HG02759 (cell line): ENCODE measurements around the gene ATP9A.
"Not testable (repeated sequence)": the region's sequence is repeated elsewhere in the genome, so short reads cannot be mapped to it uniquely, and the experiment has no call there.

ENCODE experiments used
- ATAC-seq: cut with Tn5 transposase; IDR thresholded peaks from one replicate; pipeline ENCODE4 v1.9.1; 2021; ENCODE audit warnings: mild to moderate bottlenecking, moderate library complexity; ENCODE audit not compliant: unreplicated experiment

ATP9A gene

DNA sequence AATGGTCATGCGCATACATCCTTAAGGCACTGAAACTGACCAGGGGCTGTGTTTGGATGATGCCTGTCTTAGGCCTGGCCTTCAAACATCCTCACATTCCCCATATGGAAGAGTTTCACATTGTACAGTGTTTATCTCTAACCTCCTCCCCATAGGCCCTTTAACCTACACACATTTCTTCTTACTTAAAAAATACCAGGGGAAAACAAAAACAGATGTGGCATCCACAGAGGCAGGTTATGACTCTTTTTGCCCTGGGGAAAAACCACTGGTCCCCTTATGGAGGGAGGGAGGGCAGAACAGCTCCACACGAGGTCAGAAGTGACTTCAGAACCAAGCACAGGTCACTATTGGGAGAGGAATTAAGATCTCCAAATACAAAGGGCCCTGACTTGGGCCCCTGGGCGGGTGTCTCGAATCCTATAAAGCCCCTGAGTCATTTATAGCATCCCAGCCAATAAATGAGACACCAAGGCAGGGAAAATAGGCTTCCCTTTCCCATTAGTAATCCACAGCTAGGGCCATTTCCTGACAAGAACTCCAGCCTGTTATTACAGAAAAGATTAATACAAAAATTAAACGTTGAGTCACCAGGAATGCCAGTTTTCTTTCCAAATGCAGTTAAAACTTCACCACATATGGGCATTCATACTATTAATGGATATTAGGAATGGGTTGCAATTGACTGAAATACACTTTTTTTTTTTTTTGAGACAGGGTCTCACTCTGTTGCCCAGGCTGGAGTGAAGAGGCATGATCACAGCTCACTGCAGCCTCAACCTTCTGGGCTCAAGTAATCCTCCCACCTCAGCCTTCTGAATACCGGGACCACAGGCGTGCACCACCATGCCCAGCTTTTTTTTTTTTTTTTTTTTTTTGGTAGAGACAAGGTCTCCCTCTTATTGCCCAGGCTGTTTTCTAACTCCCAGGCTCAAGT lies 107.2 kb downstream of the ATP9A start:
- ATAC-seq = no peak

DNA sequence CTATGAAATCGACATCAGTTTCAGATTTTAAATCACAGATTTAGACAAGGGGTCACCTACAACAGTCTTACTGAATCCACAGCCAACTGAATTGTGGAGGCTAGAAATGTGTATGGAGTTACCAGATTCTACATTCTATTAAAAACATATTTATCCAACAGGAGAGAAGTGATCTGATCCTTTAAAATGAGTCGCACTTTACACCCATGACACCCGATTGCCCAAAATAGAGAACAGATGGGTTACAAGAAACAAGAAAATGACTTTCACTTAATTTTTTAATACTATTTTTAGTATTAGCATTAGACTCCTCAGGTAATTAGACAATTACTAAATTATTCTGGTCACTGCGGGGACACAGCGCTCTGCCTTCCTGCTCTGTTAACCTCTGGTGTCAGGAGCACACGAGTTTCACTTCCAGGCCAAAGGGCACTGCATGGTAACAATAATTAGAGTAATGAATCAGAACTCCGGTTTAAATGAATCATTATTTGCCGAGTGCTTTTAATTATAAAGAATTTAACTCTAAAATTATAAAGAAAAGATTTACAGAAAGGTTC lies 108.6 kb downstream of the ATP9A start:
- ATAC-seq = no peak

DNA sequence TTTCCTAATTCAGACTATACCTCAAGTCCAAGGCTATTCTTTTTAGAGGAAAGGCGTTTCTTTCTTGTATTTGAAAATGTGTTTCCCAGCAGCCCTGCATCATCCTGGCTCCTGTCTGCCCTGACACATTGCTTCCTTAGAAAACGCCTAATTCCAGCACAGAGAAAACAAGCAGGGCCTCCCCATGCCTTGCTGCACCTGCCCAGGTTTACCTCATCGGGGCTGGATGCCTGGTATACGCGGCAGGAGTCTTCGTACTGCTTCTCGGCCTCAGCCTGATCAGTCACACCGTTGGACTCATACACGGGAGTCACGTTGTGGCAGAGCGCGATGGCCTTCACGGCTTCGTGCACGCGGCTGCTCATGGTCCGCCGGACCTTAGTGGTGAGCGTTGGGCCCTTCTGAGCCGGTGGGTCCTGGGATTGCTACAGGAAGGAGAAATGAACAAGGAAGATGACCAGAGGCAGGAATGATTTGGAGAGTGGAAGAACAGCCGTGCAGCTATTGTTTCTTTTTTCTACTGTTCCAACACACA lies 111.4 kb downstream of the ATP9A start:
- ATAC-seq = no peak

DNA sequence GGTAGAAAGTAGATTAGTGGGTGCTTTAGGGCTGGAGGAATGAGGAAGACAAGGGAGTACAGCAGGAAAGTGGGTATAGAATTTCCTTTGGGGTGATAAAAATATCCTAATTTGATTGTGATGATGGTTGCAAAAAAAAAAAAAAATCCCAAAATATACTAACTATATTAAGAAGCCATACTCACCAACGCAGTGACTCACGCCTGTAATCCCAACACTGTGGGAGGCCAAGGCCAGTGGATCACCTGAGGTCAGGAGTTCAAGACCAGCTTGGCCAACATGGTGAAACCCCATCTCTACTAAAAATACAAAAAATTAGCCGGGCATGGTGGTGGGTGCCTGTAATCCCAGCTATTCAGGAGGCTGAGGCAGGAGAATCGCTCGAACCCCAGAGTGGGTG lies 112.1 kb downstream of the ATP9A start:
- ATAC-seq = not testable (repeated sequence)

DNA sequence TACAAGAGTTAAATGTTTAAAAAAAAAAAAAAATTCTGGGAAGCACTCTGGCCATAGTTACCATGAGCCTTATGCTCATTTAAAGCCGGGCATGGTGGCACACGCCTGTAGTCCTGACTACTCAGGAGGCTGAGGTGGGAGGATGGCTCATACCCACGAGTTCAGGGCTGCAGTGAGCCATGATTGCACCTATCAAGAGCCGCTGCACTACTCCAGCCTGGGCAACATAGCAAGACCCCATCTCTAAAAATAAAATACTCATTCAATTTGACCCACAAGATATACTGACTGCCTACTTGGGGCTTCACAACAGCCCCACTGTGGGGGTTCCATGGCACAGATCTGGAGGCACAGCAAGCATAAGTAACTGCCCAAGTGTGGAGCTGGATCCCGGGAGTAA lies 113.7 kb downstream of the ATP9A start:
- ATAC-seq = no peak

DNA sequence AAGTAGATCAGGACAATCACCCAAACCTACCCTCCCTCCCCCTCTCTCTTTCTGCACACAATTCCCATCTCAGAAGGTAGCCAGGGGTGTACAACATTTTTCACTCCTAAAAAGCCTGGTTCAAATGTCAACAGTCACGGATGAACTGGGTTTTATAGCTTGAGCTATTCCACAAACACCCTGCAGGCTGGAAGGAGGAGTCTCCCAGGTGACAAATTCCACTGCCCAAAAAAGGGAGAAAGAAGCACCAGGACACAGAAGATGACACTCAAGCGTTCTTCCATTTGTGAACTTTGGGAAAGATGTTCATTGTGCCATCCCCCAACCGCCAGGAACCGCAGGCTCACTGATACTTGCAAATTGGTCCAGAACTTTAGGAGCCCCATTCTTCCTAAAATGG lies 114.1 kb downstream of the ATP9A start:
- ATAC-seq = no peak

DNA sequence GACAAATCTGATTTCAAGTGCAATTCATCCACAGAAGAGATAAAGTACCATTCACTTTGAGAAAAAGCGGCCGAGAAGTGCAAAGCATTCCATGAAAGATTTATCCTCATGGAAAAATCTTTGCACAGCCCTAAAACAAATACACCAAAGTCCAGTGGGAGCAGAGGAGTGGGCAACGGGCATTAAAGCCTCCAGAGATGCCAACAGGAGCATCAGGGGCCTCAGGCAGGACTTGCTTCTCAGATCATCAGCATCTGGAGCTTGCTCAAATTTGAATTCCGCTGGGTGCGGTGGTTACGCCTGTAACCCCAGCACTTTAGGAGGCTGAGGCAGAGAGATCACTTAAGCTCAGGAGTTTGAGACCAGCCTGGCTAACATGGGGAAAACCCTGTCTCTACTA lies 115.0 kb downstream of the ATP9A start:
- ATAC-seq = no peak

DNA sequence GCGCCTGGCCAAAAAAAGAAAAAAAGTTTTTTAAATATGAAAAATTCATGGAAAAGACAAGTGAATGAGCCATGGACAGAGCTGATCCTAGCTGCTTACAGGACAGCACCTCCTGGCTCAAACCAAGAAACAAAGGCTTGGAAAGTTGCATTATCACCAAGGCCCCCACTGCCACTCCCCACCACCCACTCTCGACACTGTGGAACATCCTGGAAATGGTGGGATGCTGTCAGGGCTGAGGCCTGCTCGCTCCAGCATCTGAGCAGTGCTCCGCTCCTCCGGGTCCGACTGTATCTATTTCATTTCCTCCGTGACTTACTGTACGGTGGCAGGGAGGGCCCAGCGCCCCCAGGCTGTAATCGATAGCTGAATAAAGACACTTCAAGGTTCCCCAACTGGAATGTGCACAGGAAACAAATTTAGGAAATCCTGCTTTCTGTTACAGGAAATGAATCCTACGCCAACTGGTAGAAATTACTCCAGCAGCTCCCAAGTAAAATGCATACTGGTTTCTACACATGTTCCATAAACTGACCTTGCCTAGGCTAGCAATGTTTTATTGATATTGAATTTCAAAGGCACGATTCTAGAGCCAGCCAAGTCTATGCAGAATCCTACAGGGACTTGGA lies 116.2 kb downstream of the ATP9A start:
- ATAC-seq = no peak

DNA sequence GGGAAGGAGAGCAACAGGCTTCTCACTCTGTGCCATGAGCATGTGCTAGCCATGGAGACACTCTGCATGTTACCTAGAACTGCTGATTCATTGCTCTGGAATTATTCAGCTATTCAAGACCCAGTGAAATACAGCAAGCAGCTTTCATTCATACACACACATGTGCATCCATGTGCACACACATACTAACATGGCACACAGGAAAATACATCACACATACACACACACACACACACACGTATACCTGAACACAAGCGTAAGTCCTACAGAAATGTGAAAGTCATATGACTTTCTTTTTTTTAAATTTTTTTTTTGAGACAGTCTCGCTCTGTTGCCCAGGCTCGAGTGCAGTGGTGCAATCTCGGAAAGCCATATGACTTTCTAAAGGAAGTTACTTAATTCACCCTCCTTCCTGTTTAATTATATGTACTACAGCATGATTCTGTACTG lies 117.5 kb downstream of the ATP9A start:
- no peak for ATAC-seq

DNA sequence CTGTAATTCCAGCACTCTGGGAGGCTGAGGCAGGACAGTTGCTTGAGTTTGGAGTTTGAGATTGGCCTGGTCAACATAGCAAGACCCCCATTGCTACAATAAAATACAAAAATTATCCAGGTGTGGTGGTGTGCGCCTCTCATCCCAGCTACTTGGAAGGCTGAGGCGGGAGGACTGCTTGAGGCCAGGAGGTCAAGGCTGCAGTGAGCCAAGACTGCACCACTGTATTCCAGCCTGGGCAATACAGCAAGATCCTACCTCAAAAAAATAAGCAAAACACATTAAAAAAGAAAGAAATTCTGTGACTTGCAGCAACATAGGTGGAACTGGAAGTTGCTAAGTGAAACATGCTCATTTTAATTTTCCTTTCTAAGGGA lies 119.6 kb downstream of the ATP9A start:
- ATAC-seq = no peak

DNA sequence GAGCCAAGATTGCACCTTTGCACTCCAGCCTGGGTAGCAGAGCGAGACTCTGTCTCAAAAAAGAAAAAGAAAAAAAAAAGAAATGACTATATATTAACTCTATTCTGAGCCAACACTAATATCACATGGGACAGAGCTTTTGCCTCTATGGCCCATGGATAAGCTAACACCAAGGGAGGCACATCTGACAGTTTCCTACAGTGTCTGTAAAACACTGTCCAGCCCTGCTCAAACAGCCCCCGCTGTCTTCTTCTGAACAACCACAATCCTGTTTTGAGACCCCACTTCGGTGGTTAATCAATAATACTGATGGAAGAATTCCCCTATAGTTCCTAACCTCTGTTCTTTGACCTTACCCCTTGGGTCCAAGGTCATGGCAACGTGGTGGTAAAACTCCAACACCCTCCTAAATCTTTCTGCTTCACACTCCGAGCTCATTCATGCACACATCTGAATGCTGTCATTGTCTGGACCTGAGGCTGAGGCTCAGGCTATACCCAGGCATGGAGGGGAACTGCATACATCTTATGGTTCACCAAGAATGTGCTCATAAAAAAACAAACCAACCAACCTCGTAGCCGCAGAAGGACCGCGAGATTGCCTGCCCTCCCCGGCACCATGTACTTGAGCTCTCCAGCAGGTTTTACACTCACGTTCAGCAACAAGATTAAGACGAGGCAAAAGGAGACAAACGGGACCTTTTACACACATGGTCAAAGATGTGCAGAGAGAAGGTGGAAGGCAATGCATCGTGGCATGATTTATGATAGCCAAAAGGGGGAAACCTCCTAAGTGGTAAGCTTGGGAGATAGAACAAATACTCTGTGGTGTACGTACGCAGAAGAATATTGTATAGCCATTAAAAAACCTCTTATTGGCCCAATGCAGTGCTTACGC lies 120.3 kb downstream of the ATP9A start:
- ATAC-seq = no peak

DNA sequence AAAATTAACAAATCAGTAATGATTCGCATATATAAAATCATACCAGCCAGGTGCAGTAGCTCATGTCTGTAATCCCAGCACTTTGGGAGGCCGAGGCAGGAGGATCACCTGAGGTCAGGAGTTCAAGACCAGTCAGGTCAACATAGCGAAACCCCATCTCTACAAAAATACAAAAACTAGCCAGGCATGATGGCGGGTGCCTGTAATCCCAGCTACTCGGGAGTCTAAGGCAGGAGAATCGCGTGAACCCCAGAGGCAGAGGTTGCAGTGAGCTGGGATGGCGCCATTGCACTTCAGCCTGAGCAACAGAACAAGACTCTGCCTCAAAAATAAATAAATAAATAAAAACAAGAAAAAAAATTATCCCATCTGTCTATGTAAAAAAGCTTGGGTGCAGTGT lies 124.4 kb downstream of the ATP9A start:
- not testable (repeated sequence) for ATAC-seq

DNA sequence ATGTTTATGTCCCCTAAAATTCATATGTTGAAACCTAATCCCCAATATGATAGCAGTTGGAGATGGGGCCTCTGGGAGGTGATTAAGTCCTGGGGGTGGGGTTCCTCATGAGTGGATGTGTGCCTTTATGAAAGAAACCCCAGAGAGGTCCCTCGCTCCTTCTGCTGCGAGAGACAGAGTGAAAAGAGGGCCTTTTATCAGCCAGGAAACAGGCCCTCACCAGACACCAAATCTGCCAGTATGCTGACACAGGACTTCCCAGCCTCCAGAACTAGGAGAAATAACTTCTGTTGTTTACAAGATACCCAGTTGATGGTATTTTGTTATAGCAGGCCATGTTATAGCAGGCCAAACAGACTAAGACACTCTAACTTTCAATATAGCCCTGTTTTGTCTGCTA lies 124.8 kb downstream of the ATP9A start:
- no peak for ATAC-seq

DNA sequence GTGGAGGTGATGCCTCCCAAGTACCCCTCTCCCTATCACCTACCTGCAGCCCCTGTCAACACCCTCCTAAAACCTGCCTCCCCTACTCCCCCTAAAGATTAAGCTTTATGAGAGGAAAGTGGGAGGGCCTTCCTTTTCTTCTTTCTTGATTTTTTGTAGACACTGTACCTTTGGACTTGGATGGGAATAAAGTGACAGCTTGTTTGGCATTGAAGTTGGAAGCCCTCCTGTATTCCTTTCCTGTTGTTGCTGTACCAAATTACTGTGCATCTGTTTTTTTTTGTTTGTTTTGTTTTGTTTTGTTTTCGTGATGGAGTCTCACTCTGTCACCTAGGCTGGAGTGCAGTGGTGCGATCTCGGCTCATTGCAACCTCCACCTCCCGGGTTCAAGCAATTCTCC lies 126.3 kb downstream of the ATP9A start:
- ATAC-seq = no peak

DNA sequence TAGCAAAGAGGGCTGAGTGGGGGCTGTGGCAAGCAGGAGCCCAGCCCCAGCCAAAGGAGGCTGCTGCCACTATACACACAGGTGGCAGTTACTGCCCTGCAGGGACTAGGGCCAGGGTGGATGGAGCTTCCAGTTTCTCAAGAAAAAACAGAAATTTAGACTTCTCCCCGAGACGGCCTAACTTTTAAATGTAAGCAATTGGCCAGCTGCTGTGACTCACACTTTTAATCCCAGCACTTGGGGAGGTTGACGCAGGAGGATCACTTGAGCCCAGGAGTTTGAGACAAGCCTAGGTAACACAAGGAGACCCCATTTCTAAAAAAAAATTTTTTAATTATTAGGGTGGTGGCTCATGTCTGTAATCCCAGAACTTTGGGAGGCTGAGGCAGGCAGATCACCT lies 127.4 kb downstream of the ATP9A start:
- ATAC-seq = no peak

DNA sequence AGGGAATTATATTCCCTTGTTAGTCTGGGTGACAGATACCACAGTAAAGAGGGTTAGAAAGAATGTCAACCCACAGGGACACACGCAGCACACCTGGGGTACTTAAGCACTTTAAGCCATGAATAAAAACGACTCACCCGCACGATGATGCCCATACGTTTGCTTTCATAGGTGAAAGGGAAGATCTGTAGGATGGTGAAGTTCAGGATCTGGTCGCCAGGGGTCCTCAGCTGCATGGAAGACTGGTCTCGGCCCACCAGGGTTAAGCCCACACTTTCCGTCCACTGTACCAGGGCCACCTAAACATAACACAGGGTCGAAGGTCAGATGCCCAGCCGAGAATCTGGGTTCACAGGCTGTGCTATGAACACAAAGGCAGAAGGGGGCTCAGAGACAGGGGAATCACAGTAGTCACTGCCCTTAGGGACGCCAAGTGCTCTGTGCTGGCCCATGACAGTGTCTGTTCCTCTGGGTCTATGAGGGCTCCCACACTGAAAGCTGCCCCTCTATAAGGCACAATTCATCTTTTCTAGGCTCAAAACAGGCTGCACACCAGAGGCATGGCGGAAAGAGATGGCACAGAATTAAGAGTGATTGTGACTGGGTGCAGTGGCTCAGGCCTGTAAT lies 128.9 kb downstream of the ATP9A start:
- peak; percentile 60 for ATAC-seq

DNA sequence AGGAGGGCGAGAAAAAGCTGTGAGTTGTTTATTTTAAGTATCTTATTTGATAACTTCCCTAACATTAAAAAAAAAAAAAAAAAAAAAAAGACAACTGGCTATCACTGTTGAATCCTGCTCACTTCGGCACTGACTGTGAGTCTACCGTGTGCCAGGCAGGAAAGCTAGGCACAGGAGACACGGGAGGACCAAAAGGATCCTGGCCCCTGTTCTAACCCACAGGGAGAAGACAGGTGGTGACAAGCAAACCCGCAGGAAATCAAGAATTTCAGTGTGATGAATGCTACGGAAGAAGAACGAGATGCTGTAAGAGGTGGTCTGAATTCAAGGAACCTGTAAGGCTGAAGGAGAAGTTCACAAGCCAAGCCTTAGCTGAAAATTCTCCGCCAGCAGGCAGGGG lies 130.9 kb downstream of the ATP9A start:
- no peak for ATAC-seq

DNA sequence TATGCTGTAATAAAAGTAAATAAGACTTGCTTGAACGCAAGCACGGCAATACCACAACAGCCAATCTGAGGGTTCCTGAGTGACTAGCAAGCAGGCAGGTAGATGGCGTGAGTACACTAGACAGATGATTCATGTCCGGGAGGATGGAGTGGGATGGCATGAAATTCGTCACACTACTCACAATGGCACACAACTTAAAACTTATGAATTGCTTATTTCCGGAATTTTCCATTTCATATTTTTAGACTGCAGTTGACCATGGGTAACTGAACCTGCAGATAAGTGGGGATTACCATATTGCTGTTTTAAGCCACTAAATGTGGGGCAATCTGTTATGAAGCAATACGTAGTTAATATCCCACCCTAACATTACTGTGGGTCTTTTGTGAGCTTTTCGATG lies 132.1 kb downstream of the ATP9A start:
- ATAC-seq = no peak

DNA sequence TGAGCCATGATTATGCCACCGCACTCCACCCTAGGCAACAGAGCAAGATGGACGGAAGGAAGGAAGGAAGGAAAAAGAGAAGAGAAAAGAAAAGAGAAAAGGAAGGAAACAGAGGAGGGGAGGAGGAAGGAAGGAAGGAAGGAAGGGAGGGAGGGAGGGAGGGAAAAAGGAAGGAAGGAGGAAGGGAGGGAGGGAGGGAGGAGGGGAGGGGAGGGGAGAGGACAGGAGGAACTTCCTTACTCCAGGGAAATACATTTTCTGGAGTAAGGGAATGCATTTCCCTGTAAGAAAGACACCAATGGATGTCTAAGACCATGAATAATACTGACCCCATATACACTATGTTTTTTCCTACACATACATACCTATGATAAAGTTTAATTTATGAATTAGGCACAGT lies 132.5 kb downstream of the ATP9A start:
- ATAC-seq = no peak

DNA sequence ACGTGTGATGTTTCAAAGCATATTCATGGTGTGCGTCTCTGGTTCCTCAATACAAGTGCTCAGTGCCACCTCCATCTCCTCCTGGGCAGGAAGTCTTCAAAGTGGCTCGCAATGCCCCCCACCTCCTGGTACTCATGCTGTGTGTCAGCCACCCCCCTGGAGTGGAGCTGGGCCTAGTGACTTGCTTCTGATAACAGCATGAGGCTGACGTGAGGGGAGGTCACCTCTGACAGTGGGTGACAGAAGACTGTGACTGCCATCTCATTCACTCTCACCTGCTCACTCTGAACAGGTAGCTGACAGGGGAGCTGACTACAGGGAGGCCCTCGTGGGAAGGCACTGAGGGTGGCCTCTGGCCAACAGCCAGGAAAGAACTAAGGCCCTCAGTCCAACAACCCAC lies 133.3 kb downstream of the ATP9A start:
- no peak for ATAC-seq
